HFFc6 (cell line): ENCODE data around the gene UBQLN4. TPM values are rescaled to one million over a fixed set of nuclear protein-coding genes. Genes with fewer than 3 reads are reported as not detected.

Source experiments
- DNase-seq: peaks from one replicate; pipeline ENCODE4 v3.0.0-alpha.2; 2018
- H3K27ac Mint-ChIP-seq: 2 replicates; pipeline ENCODE4 v1.8.0; 2020; ENCODE audit warnings: mild to moderate bottlenecking, mixed read lengths
- H3K27me3 Mint-ChIP-seq: 2 replicates; pipeline ENCODE4 v1.8.0; 2021; ENCODE audit warnings: mild to moderate bottlenecking, moderate library complexity, mixed read lengths; ENCODE audit not compliant: insufficient read depth
- H3K36me3 Mint-ChIP-seq: 2 replicates; pipeline ENCODE4 v1.8.0; 2021; ENCODE audit warnings: low read depth, mixed read lengths
- H3K4me1 Mint-ChIP-seq: 2 replicates; pipeline ENCODE4 v1.8.0; 2020; ENCODE audit warnings: low read depth, mixed read lengths
- H3K4me3 Mint-ChIP-seq: 2 replicates; pipeline ENCODE4 v1.8.0; 2020; ENCODE audit warnings: mild to moderate bottlenecking, moderate library complexity, mixed read lengths
- H3K9me3 Mint-ChIP-seq: 2 replicates; pipeline ENCODE4 v1.8.0; 2020; ENCODE audit warnings: mild to moderate bottlenecking, mixed read lengths
- CTCF ChIP-seq: fragments of 200-600 bp; sonication (generic); IDR thresholded peaks from 2 replicates; pipeline ENCODE4 v1.5.0; 2021; ENCODE audit warnings: antibody characterized with exemption, mild to moderate bottlenecking
- total RNA-seq, 6 experiments: library from RNA; stranded (reverse); fragmentation: NEBNext Ultra II Directional; extraction: Animal tissue kit (Norgen Biotek cat#: 25700); gene quantifications; 2 replicates in 1 of 6; 3 replicates in 5 of 6; pipeline ENCODE4 v1.2.3, GENCODE V29; 2021

UBQLN4 gene
- total RNA-seq, 6 experiments from 2014 or later = 31.6 to 36.0 (median 32.9) TPM

GRCh38 chr1:156098784-156099183 lies 45.2 kb upstream of the UBQLN4 start:
- H3K27me3 Mint-ChIP-seq = peaks cover 9% of the 10 kb centered on the region
- H3K4me3 Mint-ChIP-seq = no peak overlapping the region
- H3K4me1 Mint-ChIP-seq = peaks cover 67% of the 10 kb centered on the region
- no peak for DNase-seq
- H3K9me3 Mint-ChIP-seq = no peaks in the 10 kb centered on the region
- TF ChIP-seq CTCF = no peak
- H3K36me3 Mint-ChIP-seq = no peaks in the 10 kb centered on the region; the same call in 1 of the 2 replicates
- H3K27ac Mint-ChIP-seq = no peak overlapping the region

DNA sequence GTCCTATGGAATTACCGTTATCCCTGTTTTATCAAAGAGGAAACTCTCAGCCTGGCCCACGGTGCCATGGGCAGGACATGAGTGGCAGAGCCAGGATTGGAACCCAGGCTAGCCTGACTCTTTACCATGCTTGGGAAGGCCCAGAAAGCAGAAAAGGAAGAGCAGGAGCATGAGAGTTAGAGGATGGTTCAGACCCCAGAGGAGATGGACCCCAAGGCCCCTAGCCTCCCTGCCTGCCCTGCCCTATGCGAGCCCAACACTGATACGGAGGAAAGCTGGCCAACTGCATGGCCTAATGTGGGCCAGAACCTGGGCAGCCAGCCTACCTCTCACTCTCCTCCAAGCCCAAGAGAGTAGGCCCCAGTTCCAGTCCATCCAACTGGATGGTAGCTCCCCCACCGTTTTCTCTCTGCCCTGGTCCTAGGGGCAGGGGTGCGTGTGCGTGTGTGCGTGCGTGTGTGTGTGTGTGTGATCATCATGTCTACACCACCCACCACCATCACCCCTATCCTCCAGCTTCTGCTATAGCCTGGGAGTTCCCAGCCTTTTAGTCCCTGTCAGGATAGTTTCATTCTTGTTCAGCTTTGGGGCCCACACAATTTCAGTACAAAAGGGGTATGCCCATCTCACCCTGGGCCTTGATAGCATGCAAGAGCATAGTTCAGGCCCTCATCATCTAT lies 44.0 kb upstream of the UBQLN4 start:
- Mint-ChIP-seq H3K9me3 (no peaks in the 10 kb centered on the region), H3K27me3 (peaks cover 6% of the 10 kb centered on the region), H3K36me3 (no peaks in the 10 kb centered on the region; the same call in 1 of the 2 replicates), H3K4me1 (peaks cover 55% of the 10 kb centered on the region), H3K27ac (peak overlapping the region; percentile 99), H3K4me3 (no peak overlapping the region)
- DNase-seq = no peak
- no peak for TF ChIP-seq CTCF

- TF ChIP-seq CTCF = peak; percentile 98
- Mint-ChIP-seq H3K9me3 (no peaks in the 10 kb centered on the region), H3K27me3 (peaks cover 6% of the 10 kb centered on the region), H3K27ac (peak overlapping the region; percentile 99), H3K4me1 (peaks cover 47% of the 10 kb centered on the region), H3K4me3 (peak overlapping the region; percentile 77), H3K36me3 (no peaks in the 10 kb centered on the region; the same call in 1 of the 2 replicates)
- peak; percentile 80 for DNase-seq
These were observed 43.2 kb upstream of the UBQLN4 start for GRCh38 chr1:156096640-156097391.

GRCh38 chr1:156095906-156096508 lies 42.4 kb upstream of the UBQLN4 start:
- Mint-ChIP-seq H3K4me1 (peaks cover 39% of the 10 kb centered on the region), H3K27me3 (peaks cover 6% of the 10 kb centered on the region), H3K9me3 (no peaks in the 10 kb centered on the region), H3K27ac (peak overlapping the region; percentile 99), H3K4me3 (no peak overlapping the region), H3K36me3 (no peaks in the 10 kb centered on the region; the same call in 1 of the 2 replicates)
- DNase-seq = no peak
- no peak for TF ChIP-seq CTCF

GRCh38 chr1:156091610-156092009 lies 38.0 kb upstream of the UBQLN4 start:
- peaks cover 20% of the 10 kb centered on the region for H3K4me1 Mint-ChIP-seq
- DNase-seq = no peak
- no peak overlapping the region for H3K27ac Mint-ChIP-seq
- H3K9me3 Mint-ChIP-seq = no peaks in the 10 kb centered on the region
- no peak for TF ChIP-seq CTCF
- H3K4me3 Mint-ChIP-seq = no peak overlapping the region
- no peaks in the 10 kb centered on the region; the same call in 1 of the 2 replicates for H3K36me3 Mint-ChIP-seq
- peaks cover 3% of the 10 kb centered on the region; the same call in 1 of the 2 replicates for H3K27me3 Mint-ChIP-seq
